BJ (cell line): ENCODE data around the gene TRMT2A. TPM values are rescaled to one million over a fixed set of nuclear protein-coding genes. Genes with fewer than 3 reads are reported as not detected.

Experiments
- CTCF ChIA-PET: fragments of 350-600 bp; formaldehyde crosslinking; extraction: SDS; loops from one replicate; lab custom pipeline; 2021; ENCODE audit warnings: antibody characterized with exemption, inconsistent platforms; lab: Yijun Ruan, JAX
- POLR2A ChIA-PET: fragments of 300-600 bp; sonication (Branson Sonifier 250); formaldehyde crosslinking; extraction: SDS; loops from one replicate; lab custom pipeline; 2021; ENCODE audit warnings: antibody characterized with exemption; lab: Charles Lee
- DNase-seq: peaks from one replicate; pipeline ENCODE4 v3.0.0-alpha.2; 2011; ENCODE audit warnings: low read depth
- H3K27me3 ChIP-seq: 2 replicates; pipeline ENCODE4 v1.6.0; 2011; ENCODE audit warnings: low read length; ENCODE audit not compliant: control insufficient read depth, insufficient read depth
- H3K36me3 ChIP-seq: 2 replicates; pipeline ENCODE4 v1.5.1; 2011; ENCODE audit warnings: low read length; ENCODE audit not compliant: control insufficient read depth, insufficient read depth
- H3K4me3 ChIP-seq: 2 replicates; pipeline ENCODE4 v1.5.1; 2011; ENCODE audit warnings: low read depth, mild to moderate bottlenecking, control low read depth, low read length
- polyA plus RNA-seq: library from polyadenylated mRNA; depleted of rRNA; stranded (reverse); fragments of >200 nt; gene quantifications from 2 replicates; pipeline ENCODE4 v1.2.3, GENCODE V29; 2011
- TF ChIP-seq, protein P1 (sequence below): IDR thresholded peaks from 2 replicates; pipeline ENCODE4 v1.5.1; 2011; ENCODE audit warnings: low read depth, mild to moderate bottlenecking, control low read depth, inconsistent platforms, low read length, moderate library complexity; ENCODE audit not compliant: insufficient read depth

Gene TRMT2A
- polyA plus RNA-seq, 1 experiment: 34.2 TPM

DNA sequence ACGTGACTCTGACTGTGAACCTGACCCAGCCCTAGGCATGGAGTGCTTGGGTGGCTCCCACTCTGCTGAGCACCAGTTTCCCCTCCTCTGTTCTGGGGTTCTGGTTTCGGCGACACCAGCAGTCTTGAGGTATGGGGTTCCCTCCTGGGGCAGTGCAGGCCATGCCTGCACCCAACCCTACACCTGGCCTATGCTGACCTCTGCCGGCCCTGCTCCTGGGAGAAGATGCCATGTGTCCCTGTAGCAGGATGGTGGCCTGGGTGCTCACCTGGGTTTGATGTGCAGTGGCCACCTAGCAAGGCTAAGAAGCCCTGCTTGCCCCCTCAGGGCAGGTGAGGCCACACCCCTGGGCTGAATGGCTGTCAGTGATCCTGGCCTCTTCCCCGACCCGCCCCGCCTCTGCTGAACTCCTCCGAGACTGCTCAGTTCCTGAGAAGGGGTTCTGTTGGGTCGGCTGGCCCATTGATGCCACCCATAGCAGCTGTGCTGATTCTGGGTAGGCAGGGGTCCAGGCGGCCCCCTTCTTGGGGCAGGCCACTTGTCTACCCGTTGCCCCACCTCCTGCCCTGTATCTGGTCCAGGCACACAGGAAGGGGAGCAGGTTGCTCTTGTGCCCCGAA, 17.0 kb upstream of the TRMT2A start:
- peaks cover 1% of the 10 kb centered on the region for H3K36me3 ChIP-seq
- DNase-seq: no peak
- H3K4me3 ChIP-seq: no peak overlapping the region
- ChIA-PET CTCF (no interaction called here), POLR2A (no interaction called here)
- no peaks in the 10 kb centered on the region for H3K27me3 ChIP-seq
- TF ChIP-seq, protein P1, sequence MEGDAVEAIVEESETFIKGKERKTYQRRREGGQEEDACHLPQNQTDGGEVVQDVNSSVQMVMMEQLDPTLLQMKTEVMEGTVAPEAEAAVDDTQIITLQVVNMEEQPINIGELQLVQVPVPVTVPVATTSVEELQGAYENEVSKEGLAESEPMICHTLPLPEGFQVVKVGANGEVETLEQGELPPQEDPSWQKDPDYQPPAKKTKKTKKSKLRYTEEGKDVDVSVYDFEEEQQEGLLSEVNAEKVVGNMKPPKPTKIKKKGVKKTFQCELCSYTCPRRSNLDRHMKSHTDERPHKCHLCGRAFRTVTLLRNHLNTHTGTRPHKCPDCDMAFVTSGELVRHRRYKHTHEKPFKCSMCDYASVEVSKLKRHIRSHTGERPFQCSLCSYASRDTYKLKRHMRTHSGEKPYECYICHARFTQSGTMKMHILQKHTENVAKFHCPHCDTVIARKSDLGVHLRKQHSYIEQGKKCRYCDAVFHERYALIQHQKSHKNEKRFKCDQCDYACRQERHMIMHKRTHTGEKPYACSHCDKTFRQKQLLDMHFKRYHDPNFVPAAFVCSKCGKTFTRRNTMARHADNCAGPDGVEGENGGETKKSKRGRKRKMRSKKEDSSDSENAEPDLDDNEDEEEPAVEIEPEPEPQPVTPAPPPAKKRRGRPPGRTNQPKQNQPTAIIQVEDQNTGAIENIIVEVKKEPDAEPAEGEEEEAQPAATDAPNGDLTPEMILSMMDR: no peak

DNA sequence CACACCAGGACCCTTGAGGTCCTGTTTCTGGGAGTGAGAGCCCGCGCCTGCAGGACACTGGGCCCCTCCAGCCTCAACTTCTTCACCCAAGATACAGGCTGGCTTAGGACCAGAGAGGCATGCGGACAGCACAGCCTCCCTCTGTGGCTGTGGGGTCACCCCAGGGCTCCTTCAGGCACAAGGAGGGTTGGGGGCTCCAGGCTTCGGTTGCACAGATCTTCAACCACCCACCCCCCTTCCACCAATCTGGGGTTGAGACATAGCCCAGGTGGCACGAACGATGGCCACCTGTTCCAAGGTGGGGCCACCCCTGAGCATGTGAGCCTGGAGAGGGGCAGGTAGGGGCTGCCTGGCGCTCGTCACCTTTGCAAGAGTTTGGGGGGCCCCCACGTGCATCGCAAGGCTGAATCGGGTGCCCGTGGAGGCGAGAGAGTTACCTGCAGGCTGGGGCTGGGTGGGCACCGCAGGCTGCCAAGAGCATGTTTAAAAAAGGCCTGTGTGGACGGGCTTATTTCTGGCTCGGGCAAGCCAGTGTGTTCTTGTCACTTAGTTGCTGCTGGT, 15.7 kb upstream of the TRMT2A start:
- H3K36me3 ChIP-seq: peaks cover 1% of the 10 kb centered on the region; the same call in 1 of the 2 replicates
- ChIA-PET CTCF (interaction anchor here (0.6 kb wide), 1 partner anchor 163 kb away, joined by 3 read pairs; no protein-coding TSS in a partner anchor), POLR2A (interaction anchor here (0.5 kb wide), 1 partner anchor 15 kb away, joined by 3 read pairs; no protein-coding TSS in a partner anchor)
- TF ChIP-seq, protein P1: no peak
- no peaks in the 10 kb centered on the region for H3K27me3 ChIP-seq
- no peak for DNase-seq
- peak overlapping the region; percentile 91 for H3K4me3 ChIP-seq

DNA sequence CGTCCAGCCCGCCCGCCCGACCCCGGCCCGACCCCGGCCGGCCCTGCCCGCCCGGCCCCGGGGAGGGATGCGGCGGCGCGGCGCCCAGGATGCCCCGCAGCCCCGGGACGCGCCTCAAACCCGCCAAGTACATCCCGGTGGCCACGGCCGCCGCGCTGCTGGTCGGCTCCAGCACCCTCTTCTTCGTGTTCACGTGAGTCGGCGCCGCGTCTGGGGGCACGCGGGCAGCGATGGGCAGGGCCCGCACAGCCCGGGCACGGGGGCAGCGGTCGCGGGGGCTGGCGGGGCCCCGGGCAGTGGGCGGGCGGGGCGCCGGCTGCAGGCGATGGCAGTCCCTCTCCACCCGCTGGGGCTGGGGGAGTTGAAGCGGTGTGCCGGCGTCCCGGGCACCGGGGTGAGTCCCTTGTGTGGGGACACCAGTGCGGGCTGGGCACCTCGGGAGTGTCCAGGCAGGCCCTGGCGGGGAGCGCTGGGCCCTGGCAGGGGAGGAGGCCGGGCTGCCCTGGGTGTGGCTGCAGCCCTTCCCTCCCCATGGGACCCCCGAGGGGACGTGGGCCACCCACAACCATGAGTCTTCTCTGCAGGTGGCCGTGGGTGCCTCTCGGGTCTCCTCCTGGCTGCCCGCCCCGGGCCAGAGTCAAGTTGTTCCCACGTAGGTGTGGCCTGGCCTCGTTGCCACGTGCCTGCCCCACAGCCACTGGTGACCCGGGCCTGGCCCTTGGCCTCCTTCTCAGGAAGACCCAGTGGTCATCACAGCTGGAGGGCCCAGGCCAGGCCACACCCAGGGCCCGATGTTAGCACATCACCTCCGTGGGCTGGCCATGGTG, 15.0 kb upstream of the TRMT2A start:
- ChIA-PET POLR2A (interaction anchor here (0.5 kb wide), 1 partner anchor 14 kb away, joined by 3 read pairs; no protein-coding TSS in a partner anchor), CTCF (no interaction called here)
- TF ChIP-seq, protein P1: no peak
- no peak for DNase-seq
- no peaks in the 10 kb centered on the region for H3K27me3 ChIP-seq
- H3K36me3 ChIP-seq: peaks cover 4% of the 10 kb centered on the region
- H3K4me3 ChIP-seq: peak overlapping the region; percentile 91

DNA sequence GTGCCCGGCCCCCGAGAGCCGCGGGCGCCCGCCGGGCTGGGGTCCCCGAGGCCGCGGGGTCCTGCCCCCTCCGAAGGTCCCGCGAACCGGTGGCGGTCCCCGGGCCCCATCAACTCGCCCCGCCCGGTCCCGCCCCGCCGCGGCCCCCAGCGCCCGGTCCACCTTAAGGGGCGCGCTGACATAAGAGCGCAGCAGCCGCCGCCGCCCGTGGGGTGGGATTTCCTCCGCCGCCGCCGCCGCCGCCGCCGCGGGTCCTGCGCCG, 14.5 kb upstream of the TRMT2A start, which contains the start of gene ZDHHC8:
TSS of gene ZDHHC8 (plus strand) at position 208 of the 262 bp plus-strand sequence. CDS start 144 bp downstream, outside the sequence.
- Histone ChIP-seq H3K27me3 (no peaks in the 10 kb centered on the region), H3K36me3 (peaks cover 6% of the 10 kb centered on the region), H3K4me3 (peak within 1 kb of the TSS; percentile 91)
- TF ChIP-seq, protein P1: no peak
- CTCF ChIA-PET: no interaction called here
- no peak for DNase-seq
- POLR2A ChIA-PET: no interaction called here
